Right lobe of liver (tissue), 6 donors: ENCODE results near the gene ST6GALNAC4. TPM values are rescaled to one million over a fixed set of nuclear protein-coding genes. Genes with fewer than 3 reads are reported as not detected.

Experiments used
- ATAC-seq, 4 donors: fragments of 200-7000 bp; cut with Tn5 transposase; one replicate each; pipeline ENCODE4 v1.9.1; 2020; ENCODE audit warnings: mild to moderate bottlenecking in 4 of 4, moderate library complexity in 4 of 4
- DNase-seq, 3 donors: peaks; one replicate each; pipeline ENCODE4 v3.0.0-alpha.2; 2020
- H3K27ac ChIP-seq, 3 donors: fragments of 200-600 bp; one replicate each; pipeline ENCODE4 v1.8.0; 2022
- H3K27me3 ChIP-seq, 2 donors: fragments of 200-600 bp; one replicate each; pipeline ENCODE4 v1.8.0; 2022
- H3K36me3 ChIP-seq, 4 donors: fragments of 200-600 bp; sonication (generic) in 1 of 4; one replicate each; pipeline versions ENCODE4 v1.5.1 to v1.8.0; 2017 to 2022; ENCODE audit warnings: control low read depth in 1 of 4
- H3K4me1 ChIP-seq, 4 donors: fragments of 200-600 bp; sonication (generic) in 1 of 4; one replicate each; pipeline versions ENCODE4 v1.5.1 to v1.8.0; 2017 to 2022; ENCODE audit warnings: control low read depth in 1 of 4
- H3K4me3 ChIP-seq, 3 donors: fragments of 200-600 bp; one replicate each; pipeline ENCODE4 v1.8.0; 2022
- H3K9me3 ChIP-seq, 4 donors: fragments of 200-600 bp; sonication (generic) in 1 of 4; one replicate each; pipeline versions ENCODE4 v1.5.1 to v1.8.0; 2017 to 2022; ENCODE audit warnings: control low read depth in 1 of 4
- CTCF ChIP-seq, 4 donors: fragments of 200-600 bp in 3 of 4; fragments of 450-650 bp in 1 of 4; IDR thresholded peaks; one replicate each; pipeline versions ENCODE4 v1.5.1 to v1.8.0; 2016 to 2022; ENCODE audit warnings: antibody characterized with exemption in 4 of 4, mild to moderate bottlenecking in 2 of 4
- POLR2A ChIP-seq: fragments of 450-650 bp; IDR thresholded peaks from one replicate; pipeline ENCODE4 v1.6.1; 2017; ENCODE audit warnings: antibody characterized with exemption, mild to moderate bottlenecking
- WGBS: methylation state at CpG from one replicate; pipeline ENCODE4 v1.1.6; 2018; ENCODE audit warnings: low coverage, low lambda C conversion rate; ENCODE audit not compliant: insufficient coverage; ENCODE audit errors: missing lambda C conversion rate; 5-methylcytosine and 5-hydroxymethylcytosine counted together
- intact Hi-C, 2 donors: fragments of 100-400 bp; cut with DNase I; formaldehyde crosslinking; loops; one replicate each; pipeline versions ENCODE4 v1.11.2 to v1.14.1; 2022
- total RNA-seq, 6 experiments: library from RNA; depleted of rRNA in 2 of 6; stranded (reverse); fragments of >200 nt in 2 of 6; fragmentation: NEBNext Ultra II Directional in 3 of 6; extraction: Animal tissue kit (Norgen Biotek cat#: 25700) in 3 of 6; gene quantifications; one replicate each; pipeline versions ENCODE4 v1.1.0 to v1.2.4, GENCODE V29; 2016 to 2023
- donor health status: DM: no; HTN: yes; CAD: no.
- donor health status: DM: no; HTN: no; CAD: no.
- donor health status: DM: no; HTN: no; CAD: no.
- donor health status: DM: no; HTN: yes; CAD: no.
- donor health status: DM: no; HTN: yes; CAD: no.

Gene ST6GALNAC4
- total RNA-seq, 6 experiments from 2014 or later: 3.2 to 23.8 (median 11.2) TPM

- TF ChIP-seq POLR2A (no peak), CTCF (IDR thresholded peaks at IDR 0.05) (no peak)
- peaks cover 0 to 47% (median 9%) of the 10 kb centered on the region in 4 donors for H3K4me1 ChIP-seq
- ATAC-seq (peak in 1 of 4 donors; percentile 5), DNase-seq (no peak)
- no peak overlapping the region for H3K27ac ChIP-seq
- H3K27me3 ChIP-seq: no peaks in the 10 kb centered on the region
- WGBS: 52% methylated on average over 2 of the region's 5 CpGs
- no peak overlapping the region for H3K4me3 ChIP-seq
- peaks cover 0 to 1% (median 0%) of the 10 kb centered on the region in 4 donors for H3K36me3 ChIP-seq
- intact Hi-C loops: no loop called here
- no peaks in the 10 kb centered on the region for H3K9me3 ChIP-seq
Measured at GRCh38 chr9:127915325-127915752, 1.5 kb downstream of the ST6GALNAC4 start.

GRCh38 chr9:127913682-127914081 lies 3.2 kb downstream of the ST6GALNAC4 start:
- H3K27me3 ChIP-seq: no peaks in the 10 kb centered on the region
- peaks cover 0 to 34% (median 9%) of the 10 kb centered on the region in 4 donors for H3K4me1 ChIP-seq
- 100% methylated on average over 7 of the region's 11 CpGs for whole genome bisulfite sequencing
- intact Hi-C loops: no loop called here
- peaks cover 0 to 1% (median 0%) of the 10 kb centered on the region in 4 donors for H3K36me3 ChIP-seq
- DNase-seq (no peak), ATAC-seq (no peak)
- TF ChIP-seq POLR2A (no peak), CTCF (IDR thresholded peaks at IDR 0.05) (no peak)
- H3K9me3 ChIP-seq: no peaks in the 10 kb centered on the region
- no peak overlapping the region for H3K27ac ChIP-seq
- H3K4me3 ChIP-seq: no peak overlapping the region

GRCh38 chr9:127912882-127913281 lies 4.0 kb downstream of the ST6GALNAC4 start:
- Histone ChIP-seq H3K9me3 (no peaks in the 10 kb centered on the region), H3K27ac (no peak overlapping the region), H3K36me3 (peaks cover 0 to 1% (median 0%) of the 10 kb centered on the region in 4 donors), H3K4me3 (no peak overlapping the region), H3K4me1 (peaks cover 0 to 28% (median 9%) of the 10 kb centered on the region in 4 donors), H3K27me3 (no peaks in the 10 kb centered on the region)
- TF ChIP-seq POLR2A (no peak), CTCF (IDR thresholded peaks at IDR 0.05) (no peak)
- 43% methylated on average over 5 of the region's 5 CpGs for WGBS
- DNase-seq (no peak), ATAC-seq (peak in 3 of 4 donors; percentile 5 to 12 (median 5))
- intact Hi-C loops: no loop called here

- H3K4me1 ChIP-seq: peaks cover 0 to 28% (median 9%) of the 10 kb centered on the region in 4 donors
- TF ChIP-seq POLR2A: no peak
Measured at GRCh38 chr9:127912296-127912695, 4.5 kb downstream of the ST6GALNAC4 start.

GRCh38 chr9:127910613-127911205 lies 6.1 kb downstream of the ST6GALNAC4 start:
- H3K36me3 ChIP-seq: peaks cover 0 to 1% (median 0%) of the 10 kb centered on the region in 4 donors
- no peak overlapping the region for H3K27ac ChIP-seq
- TF ChIP-seq CTCF (IDR thresholded peaks at IDR 0.05) (peak in 2 of 4 donors; percentile 6 to 23), POLR2A (no peak)
- H3K9me3 ChIP-seq: no peaks in the 10 kb centered on the region
- ATAC-seq (no peak), DNase-seq (no peak)
- WGBS: 61% methylated on average over 6 of the region's 6 CpGs
- intact Hi-C loops: no loop called here
- H3K27me3 ChIP-seq: no peaks in the 10 kb centered on the region
- no peak overlapping the region for H3K4me3 ChIP-seq
- H3K4me1 ChIP-seq: peaks cover 0 to 20% (median 7%) of the 10 kb centered on the region in 4 donors

More at GRCh38 chr9:127912296-127912695, 4.5 kb downstream of the ST6GALNAC4 start:
- WGBS: 98% methylated on average over 10 of the region's 31 CpGs
- Histone ChIP-seq H3K4me3 (no peak overlapping the region), H3K27ac (no peak overlapping the region), H3K9me3 (no peaks in the 10 kb centered on the region), H3K27me3 (no peaks in the 10 kb centered on the region), H3K36me3 (peaks cover 0 to 1% (median 0%) of the 10 kb centered on the region in 4 donors)
- intact Hi-C loops: no loop called here
- ATAC-seq: no peak
- DNase-seq: no peak
